ENCODE data around the gene HECW1. TPM values are rescaled to one million over a fixed set of nuclear protein-coding genes. Genes with fewer than 3 reads are reported as not detected.

Gene HECW1
- total and polyA plus RNA-seq, 2 of the 13 experiments (the other 11 are each of a cell fraction or from before 2014, with no cell fraction given) = not detected

- no peak overlapping the region for H3K27ac ChIP-seq (ENCODE audit: extremely low read length, insufficient read depth, low read length)
- ATAC-seq (no peak), DNase-seq (ENCODE audit: low spot score) (no peak), FAIRE-seq (no peak)
- TF ChIP-seq, protein P1, sequence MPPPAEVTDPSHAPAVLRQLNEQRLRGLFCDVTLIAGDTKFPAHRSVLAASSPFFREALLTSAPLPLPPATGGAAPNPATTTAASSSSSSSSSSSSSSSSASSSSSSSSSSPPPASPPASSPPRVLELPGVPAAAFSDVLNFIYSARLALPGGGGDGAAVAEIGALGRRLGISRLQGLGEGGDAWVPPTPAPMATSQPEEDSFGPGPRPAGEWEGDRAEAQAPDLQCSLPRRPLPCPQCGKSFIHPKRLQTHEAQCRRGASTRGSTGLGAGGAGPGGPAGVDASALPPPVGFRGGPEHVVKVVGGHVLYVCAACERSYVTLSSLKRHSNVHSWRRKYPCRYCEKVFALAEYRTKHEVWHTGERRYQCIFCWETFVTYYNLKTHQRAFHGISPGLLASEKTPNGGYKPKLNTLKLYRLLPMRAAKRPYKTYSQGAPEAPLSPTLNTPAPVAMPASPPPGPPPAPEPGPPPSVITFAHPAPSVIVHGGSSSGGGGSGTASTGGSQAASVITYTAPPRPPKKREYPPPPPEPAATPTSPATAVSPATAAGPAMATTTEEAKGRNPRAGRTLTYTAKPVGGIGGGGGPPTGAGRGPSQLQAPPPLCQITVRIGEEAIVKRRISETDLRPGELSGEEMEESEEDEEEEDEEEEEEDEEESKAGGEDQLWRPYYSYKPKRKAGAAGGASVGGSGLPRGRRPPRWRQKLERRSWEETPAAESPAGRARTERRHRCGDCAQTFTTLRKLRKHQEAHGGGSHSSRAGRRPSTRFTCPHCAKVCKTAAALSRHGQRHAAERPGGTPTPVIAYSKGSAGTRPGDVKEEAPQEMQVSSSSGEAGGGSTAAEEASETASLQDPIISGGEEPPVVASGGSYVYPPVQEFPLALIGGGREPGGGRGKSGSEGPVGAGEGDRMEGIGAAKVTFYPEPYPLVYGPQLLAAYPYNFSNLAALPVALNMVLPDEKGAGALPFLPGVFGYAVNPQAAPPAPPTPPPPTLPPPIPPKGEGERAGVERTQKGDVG (CRISPR knock-in tag; IDR thresholded peaks at IDR 0.05; ENCODE audit: borderline replicate concordance) = no peak
- TF ChIP-seq AKAP8 (CRISPR knock-in tag; IDR thresholded peaks at IDR 0.05) (no peak), CREB1 (IDR thresholded peaks at IDR 0.05) (peak; percentile 26; the same call in 1 of the 2 replicates), CREB1 (CRISPR knock-in tag; IDR thresholded peaks at IDR 0.05) (no peak), MYNN (CRISPR knock-in tag; IDR thresholded peaks at IDR 0.05; ENCODE audit: low read depth) (no peak), ATF7 (IDR thresholded peaks at IDR 0.05) (peak; percentile 97), ATF7 (CRISPR knock-in tag; IDR thresholded peaks at IDR 0.05) (no peak)
- H3K4me3 ChIP-seq (replicated peaks in 1 of 3; ENCODE audit: insufficient read depth in 1 of 3, low read depth in 2 of 3, low read length in 3 of 3) = no peak overlapping the region
- H3K4me2 ChIP-seq (ENCODE audit: low read depth, low read length) = no peak overlapping the region
- no peaks in the 10 kb centered on the region for H3K9me3 ChIP-seq (ENCODE audit: low read length)
- H3K9ac ChIP-seq (ENCODE audit: insufficient read depth, low read depth, low read length) = no peak overlapping the region
- BruUV-seq (replicated peaks) = no TSS peak
- no peaks in the 10 kb centered on the region for H3K27me3 ChIP-seq (ENCODE audit: control insufficient read depth in 1 of 2, insufficient read depth in 2 of 2, low read length in 2 of 2)
- H4K20me1 ChIP-seq (ENCODE audit: insufficient read depth, low read length) = no peaks in the 10 kb centered on the region
- 3% methylated on average over 1 of the region's 1 CpG for WGBS (ENCODE audit: low lambda C conversion rate)
- no peaks in the 10 kb centered on the region for H3K36me3 ChIP-seq (replicated peaks in 1 of 2; ENCODE audit: control insufficient read depth in 1 of 2, insufficient read depth in 2 of 2, low read length in 2 of 2)
- H2AFZ ChIP-seq (ENCODE audit: low read length) = no peak overlapping the region
- ChIA-PET CTCF (ENCODE audit: low intra/inter-chr PET ratio, low total read pairs) (no interaction called here), POLR2A (no interaction called here)
- H3K79me2 ChIP-seq (ENCODE audit: insufficient read depth, low read length) = no peaks in the 10 kb centered on the region
- in situ Hi-C loops (cut with HindIII; ENCODE audit: extremely low pct_ligation_motif_present, low pct_unique_long_range_greater_than_20kb) (no loop called here), intact Hi-C loops (cut with micrococcal nuclease; ENCODE audit: unreplicated experiment) (no loop called here)
- no peaks in the 10 kb centered on the region for H3K4me1 ChIP-seq (ENCODE audit: insufficient read depth, low read length)
Measured at GRCh38 chr7:43092819-43093218, 19.6 kb upstream of the HECW1 start.

Measured in HepG2 (cell line).